GM18505 (cell line): ENCODE results near the gene LYRM7.
"Not testable (repeated sequence)": the region's sequence is repeated elsewhere in the genome, so short reads cannot be mapped to it uniquely, and the experiment has no call there.

Source experiments
- ATAC-seq: cut with Tn5 transposase; IDR thresholded peaks from one replicate; pipeline ENCODE4 v1.9.1; 2021; ENCODE audit not compliant: unreplicated experiment
- POLR2A ChIP-seq: IDR thresholded peaks from 4 replicates; pipeline ENCODE4 v1.6.1; 2011; ENCODE audit warnings: borderline replicate concordance; ENCODE audit not compliant: insufficient read depth, insufficient read length; ENCODE audit errors: extremely low read depth

The LYRM7 gene

GRCh38 chr5:131163276-131164119 lies 7.2 kb upstream of the LYRM7 start:
- no peak for TF ChIP-seq POLR2A
- ATAC-seq: no peak

GRCh38 chr5:131164191-131165118 lies 6.3 kb upstream of the LYRM7 start:
- TF ChIP-seq POLR2A: no peak
- ATAC-seq: peak; percentile 73

GRCh38 chr5:131165119-131165727 lies 5.5 kb upstream of the LYRM7 start, which contains the start of gene HINT1:
Gene HINT1 (minus strand): TSS chr5:131165256. CDS start chr5:131165205, 51 bp downstream.
- peak; percentile 82 for ATAC-seq
- peak; percentile 91 for TF ChIP-seq POLR2A

GRCh38 chr5:131167615-131168014 lies 3.1 kb upstream of the LYRM7 start:
- TF ChIP-seq POLR2A: no peak
- ATAC-seq: no peak

GRCh38 chr5:131169810-131170539 lies 769 bp upstream of the LYRM7 start:
- ATAC-seq: no peak
- no peak for TF ChIP-seq POLR2A

- no peak for ATAC-seq
- no peak for TF ChIP-seq POLR2A
Measured at GRCh38 chr5:131171276-131171810, 599 bp downstream of the LYRM7 start.

- TF ChIP-seq POLR2A: no peak
- no peak for ATAC-seq
Measured at GRCh38 chr5:131180407-131180806, 9.7 kb downstream of the LYRM7 start.

GRCh38 chr5:131182839-131183238 lies 12.1 kb downstream of the LYRM7 start:
- no peak for TF ChIP-seq POLR2A
- no peak for ATAC-seq

- TF ChIP-seq POLR2A: no peak
- no peak for ATAC-seq
Measured at GRCh38 chr5:131185523-131186104, 14.9 kb downstream of the LYRM7 start.

- TF ChIP-seq POLR2A: no peak
- no peak for ATAC-seq
Measured at GRCh38 chr5:131186561-131187256, 16.0 kb downstream of the LYRM7 start.

- no peak for TF ChIP-seq POLR2A
- no peak for ATAC-seq
Measured at GRCh38 chr5:131193106-131193505, 22.4 kb downstream of the LYRM7 start.

GRCh38 chr5:131193897-131194296 lies 23.2 kb downstream of the LYRM7 start:
- ATAC-seq: not testable (repeated sequence)
